HG02870 (cell line): ENCODE results near the gene EGFL8.

Experiments used
- ATAC-seq: cut with Tn5 transposase; IDR thresholded peaks from one replicate; pipeline ENCODE4 v1.9.1; 2021; ENCODE audit warnings: mild to moderate bottlenecking, moderate library complexity; ENCODE audit not compliant: unreplicated experiment

EGFL8 gene

GRCh38 chr6:32146287-32146686, 18.1 kb upstream of the EGFL8 start:
- ATAC-seq = no peak

GRCh38 chr6:32146687-32147086, 17.7 kb upstream of the EGFL8 start:
- ATAC-seq = no peak

GRCh38 chr6:32147401-32148132, 16.8 kb upstream of the EGFL8 start:
- ATAC-seq = no peak

- ATAC-seq = no peak
Measured at GRCh38 chr6:32148289-32149091, 15.9 kb upstream of the EGFL8 start.

GRCh38 chr6:32149092-32149755, 15.2 kb upstream of the EGFL8 start:
- ATAC-seq = no peak

- ATAC-seq = no peak
Measured at GRCh38 chr6:32149932-32150870, 14.2 kb upstream of the EGFL8 start.

- no peak for ATAC-seq
Measured at GRCh38 chr6:32151181-32151862, 13.1 kb upstream of the EGFL8 start.

- no peak for ATAC-seq
Measured at GRCh38 chr6:32151863-32152768, 12.3 kb upstream of the EGFL8 start, which contains the start of gene PRRT1. PRRT1 (minus strand) TSS chr6:32151939; CDS start chr6:32151827, 112 bp downstream.

- ATAC-seq = no peak
Measured at GRCh38 chr6:32152769-32153563, 11.4 kb upstream of the EGFL8 start.

GRCh38 chr6:32153564-32154513, 10.6 kb upstream of the EGFL8 start, which contains the start of gene PPT2:
PPT2 (plus strand) TSS chr6:32154141; CDS start chr6:32154595, 454 bp downstream.
- no peak for ATAC-seq

- ATAC-seq = no peak
Measured at GRCh38 chr6:32154514-32155161, 9.8 kb upstream of the EGFL8 start.

- ATAC-seq = no peak
Measured at GRCh38 chr6:32156891-32157290, 7.5 kb upstream of the EGFL8 start.

GRCh38 chr6:32158052-32158451, 6.3 kb upstream of the EGFL8 start:
- no peak for ATAC-seq

- ATAC-seq = no peak
Measured at GRCh38 chr6:32163559-32164258, 686 bp upstream of the EGFL8 start.

- no peak for ATAC-seq
Measured at GRCh38 chr6:32166411-32167061, 2.1 kb downstream of the EGFL8 start.
